Neural crest cell (in vitro differentiated cells): ENCODE results near the gene COX4I2. TPM values are rescaled to one million over a fixed set of nuclear protein-coding genes. Genes with fewer than 3 reads are reported as not detected.

Experiments used
- DNase-seq: peaks from one replicate; pipeline ENCODE4 v3.0.0; 2021; ENCODE audit warnings: low read depth, mixed read lengths, low spot score
- H3K27ac Mint-ChIP-seq: one replicate; pipeline ENCODE4 v1.8.0; 2021; ENCODE audit warnings: mild to moderate bottlenecking, mixed read lengths; ENCODE audit not compliant: unreplicated experiment
- H3K27me3 Mint-ChIP-seq: 2 replicates; pipeline ENCODE4 v1.8.0; 2021; ENCODE audit warnings: low read depth, mild to moderate bottlenecking, mixed read lengths
- H3K36me3 Mint-ChIP-seq: 2 replicates; pipeline ENCODE4 v1.8.0; 2021; ENCODE audit warnings: low read depth, mild to moderate bottlenecking, mixed read lengths
- H3K4me1 Mint-ChIP-seq: 2 replicates; pipeline ENCODE4 v1.8.0; 2021; ENCODE audit warnings: mixed read lengths
- H3K4me3 Mint-ChIP-seq: one replicate; pipeline ENCODE4 v1.8.0; 2021; ENCODE audit warnings: mild to moderate bottlenecking, mixed read lengths
- H3K9me3 Mint-ChIP-seq: 2 replicates; pipeline ENCODE4 v1.8.0; 2021; ENCODE audit warnings: mixed read lengths
- CTCF ChIP-seq: fragments of 200-600 bp; sonication (generic); conservative IDR thresholded peaks from 2 replicates; pipeline ENCODE4 v1.5.0; 2021; ENCODE audit warnings: antibody characterized with exemption, mild to moderate bottlenecking
- microRNA-seq: library from miRNA; unstranded; fragments of <30 nt; microRNA quantifications from one replicate; pipeline ENCODE4, GENCODE V29; 2020
- total RNA-seq: library from RNA; stranded (reverse); gene quantifications from 2 replicates; pipeline ENCODE4 v1.2.1, GENCODE V29; 2021

The COX4I2 gene
- total RNA-seq, 1 donor from 2014 or later = not detected

GRCh38 chr20:31693402-31693801 is 55.7 kb downstream of the COX4I2 start:
- no peak overlapping the region for H3K27ac Mint-ChIP-seq
- TF ChIP-seq CTCF = no peak

GRCh38 chr20:31693987-31694661 is 56.4 kb downstream of the COX4I2 start:
- H3K9me3 Mint-ChIP-seq = no peaks in the 10 kb centered on the region
- H3K36me3 Mint-ChIP-seq = peaks cover 3% of the 10 kb centered on the region
- no peak overlapping the region for H3K27ac Mint-ChIP-seq
- TF ChIP-seq CTCF = no peak
- H3K4me3 Mint-ChIP-seq = no peak overlapping the region
- H3K27me3 Mint-ChIP-seq = no peaks in the 10 kb centered on the region
- peaks cover 8% of the 10 kb centered on the region for H3K4me1 Mint-ChIP-seq
- no peak for DNase-seq

More at GRCh38 chr20:31693402-31693801, 55.7 kb downstream of the COX4I2 start:
- DNase-seq = no peak
- Mint-ChIP-seq H3K27me3 (no peaks in the 10 kb centered on the region), H3K4me3 (no peak overlapping the region), H3K36me3 (peaks cover 8% of the 10 kb centered on the region), H3K9me3 (no peaks in the 10 kb centered on the region), H3K4me1 (peaks cover 12% of the 10 kb centered on the region)

Small RNA genes lying within 50 kb of the gene (microRNA-seq; reads per million reads assigned to microRNA genes)
- not detected for gene MIR3193

Other genes with a start within 250 kb of the COX4I2 start
- gene DEFB119, start 247.3 kb upstream of the COX4I2 start, total RNA-seq = not detected in 2 replicates
- gene DEFB121, start 231.7 kb upstream of the COX4I2 start, total RNA-seq = not detected in 2 replicates
- gene DEFB123, start 197.3 kb upstream of the COX4I2 start, total RNA-seq = not detected in 2 replicates
- not detected in 2 replicates for gene DEFB124, start 162.8 kb upstream of the COX4I2 start, total RNA-seq
- gene REM1, start 162.6 kb upstream of the COX4I2 start, total RNA-seq = not detected in 2 replicates
- gene HM13, start 123.5 kb upstream of the COX4I2 start, total RNA-seq = 179 and 185 TPM in 2 replicates
- 4.3 and 5.8 TPM in 2 replicates for gene ID1, start 32.6 kb upstream of the COX4I2 start, total RNA-seq
- 74.3 and 74.8 TPM in 2 replicates for gene BCL2L1, start 85.0 kb downstream of the COX4I2 start, total RNA-seq
- gene TPX2, start 101.4 kb downstream of the COX4I2 start, total RNA-seq = 208 and 210 TPM in 2 replicates
- gene MYLK2, start 181.4 kb downstream of the COX4I2 start, total RNA-seq = 1.6 and 1.8 TPM in 2 replicates
- gene FOXS1, start 207.7 kb downstream of the COX4I2 start, total RNA-seq = not detected in 2 replicates
- 13.5 and 13.7 TPM in 2 replicates for gene DUSP15, start 232.6 kb downstream of the COX4I2 start, total RNA-seq
- gene TTLL9, start 232.7 kb downstream of the COX4I2 start, total RNA-seq = 2.9 and 3.3 TPM in 2 replicates